PC-3 (cell line): ENCODE data around the gene CSF2. TPM values are rescaled to one million over a fixed set of nuclear protein-coding genes. Genes with fewer than 3 reads are reported as not detected.
A peak's percentile ranks its signal among the peaks of the same experiment; 100 is the strongest.

Source experiments
- ATAC-seq: fragments of 200-7000 bp; cut with Tn5 transposase; 2 replicates; pipeline ENCODE4 v1.9.1; 2020; ENCODE audit warnings: mild to moderate bottlenecking, moderate library complexity
- BruUV-seq: library from RNA; stranded (reverse); fragments of 400-500 nt; replicated peaks from 2 replicates; lab custom pipeline; 2021; lab: Mats Ljungman, UMichigan
- CTCF ChIA-PET: fragments of 300-600 bp; sonication (Branson Sonifier 250); formaldehyde crosslinking; loops from one replicate; lab custom pipeline; 2022; ENCODE audit warnings: antibody characterized with exemption; lab: Charles Lee
- POLR2A ChIA-PET: fragments of 300-600 bp; sonication (Branson Sonifier 250); formaldehyde crosslinking; loops from one replicate; lab custom pipeline; 2022; ENCODE audit warnings: antibody characterized with exemption; ENCODE audit not compliant: unreplicated experiment; lab: Charles Lee
- DNase-seq: peaks from one replicate; pipeline ENCODE4 v3.0.0-alpha.2; 2015
- H2AFZ ChIP-seq: fragments of 300-600 bp; sonication (generic); 2 replicates; pipeline ENCODE4 v1.6.0; 2016; ENCODE audit warnings: antibody characterized with exemption, low read length
- H3F3A ChIP-seq: fragments of 300-600 bp; sonication (generic); one replicate; pipeline ENCODE4 v1.6.0; 2017; ENCODE audit warnings: antibody characterized with exemption, low read length, control low read depth, mild to moderate bottlenecking; ENCODE audit not compliant: unreplicated experiment
- H3K27ac ChIP-seq: fragments of 300-600 bp; sonication (generic); 2 replicates; pipeline ENCODE4 v1.5.1; 2016; ENCODE audit warnings: mild to moderate bottlenecking, low read length
- H3K27me3 ChIP-seq: fragments of 300-600 bp; sonication (generic); 2 replicates; pipeline ENCODE4 v1.6.1; 2016; ENCODE audit warnings: low read length, mixed read lengths
- H3K36me3 ChIP-seq: fragments of 300-600 bp; sonication (generic); 2 replicates; pipeline ENCODE4 v1.6.1; 2016; ENCODE audit warnings: low read depth, mixed run types, low read length, mixed read lengths
- H3K4me1 ChIP-seq: fragments of 300-600 bp; sonication (generic); 2 replicates; pipeline ENCODE4 v1.5.1; 2016; ENCODE audit warnings: low read length; ENCODE audit not compliant: insufficient read depth
- H3K4me2 ChIP-seq: fragments of 300-600 bp; sonication (generic); 2 replicates; pipeline ENCODE4 v1.6.0; 2016; ENCODE audit warnings: low read length
- H3K4me3 ChIP-seq: fragments of 300-600 bp; sonication (generic); 2 replicates; pipeline ENCODE4 v1.5.1; 2016; ENCODE audit warnings: mild to moderate bottlenecking, low read length, mixed read lengths
- H3K79me2 ChIP-seq: fragments of 300-600 bp; sonication (generic); 2 replicates; pipeline ENCODE4 v1.6.1; 2017; ENCODE audit warnings: low read length, mixed read lengths
- H3K9ac ChIP-seq: fragments of 300-600 bp; sonication (generic); 2 replicates; pipeline ENCODE4 v1.6.0; 2016; ENCODE audit warnings: mild to moderate bottlenecking, low read length
- H3K9me2 ChIP-seq: fragments of 300-600 bp; sonication (generic); replicated peaks from 2 replicates; pipeline ENCODE4 v1.6.1; 2016; ENCODE audit warnings: mixed run types, low read length, mixed read lengths
- H3K9me3 ChIP-seq: fragments of 300-600 bp; sonication (generic); 2 replicates; pipeline ENCODE4 v1.6.1; 2016; ENCODE audit warnings: low read length, mixed read lengths
- H4K20me1 ChIP-seq: fragments of 300-600 bp; sonication (generic); 2 replicates; pipeline ENCODE4 v1.6.1; 2016; ENCODE audit warnings: low read length, mixed read lengths
- CTCF ChIP-seq: fragments of 300-600 bp; sonication (generic); conservative IDR thresholded peaks from 2 replicates; pipeline ENCODE4 v1.5.1; 2017; ENCODE audit warnings: antibody characterized with exemption, low read depth, mild to moderate bottlenecking, low read length
- EZH2 ChIP-seq: fragments of 300-600 bp; sonication (generic); IDR thresholded peaks from one replicate; pipeline ENCODE4 v1.6.1; 2017; ENCODE audit warnings: antibody characterized with exemption, mild to moderate bottlenecking, low read length; ENCODE audit not compliant: unreplicated experiment
- EZH2phosphoT487 ChIP-seq: fragments of 300-600 bp; sonication (generic); IDR thresholded peaks from 2 replicates; pipeline ENCODE4 v1.6.1; 2018; ENCODE audit warnings: mild to moderate bottlenecking, antibody characterized with exemption, low read length, borderline replicate concordance
- intact Hi-C: fragments of 100-400 bp; cut with micrococcal nuclease; formaldehyde crosslinking; loops from 2 replicates; pipeline ENCODE4 v1.9.0; 2023
- total RNA-seq: library from RNA; depleted of rRNA; stranded (reverse); fragments of >200 nt; gene quantifications from 2 replicates; pipeline ENCODE4 v1.2.3, GENCODE V29; 2014

Gene CSF2
- total RNA-seq, 1 experiment from 2014 or later: 93.6 TPM

GRCh38 chr5:132089363-132089762 lies 15.8 kb downstream of the CSF2 start:
- Histone ChIP-seq H3K4me2 (no peak overlapping the region), H3K79me2 (no peaks in the 10 kb centered on the region), H3F3A (no peaks in the 10 kb centered on the region), H3K36me3 (no peaks in the 10 kb centered on the region), H2AFZ (no peak overlapping the region), H3K9ac (no peak overlapping the region), H3K4me1 (peaks cover 50% of the 10 kb centered on the region), H3K4me3 (no peak overlapping the region), H3K27ac (peak overlapping the region; percentile 79), H3K27me3 (no peaks in the 10 kb centered on the region), H3K9me2 (no peaks in the 10 kb centered on the region), H4K20me1 (no peaks in the 10 kb centered on the region), H3K9me3 (no peaks in the 10 kb centered on the region)
- no peak for TF ChIP-seq CTCF
- TF ChIP-seq EZH2phosphoT487: no peak
- TF ChIP-seq EZH2: no peak
- intact Hi-C loops: no loop called here
- BruUV-seq: no TSS peak
- POLR2A ChIA-PET: no interaction called here
- DNase-seq (no peak), ATAC-seq (no peak)
- CTCF ChIA-PET: no interaction called here

GRCh38 chr5:132090107-132090506 lies 16.5 kb downstream of the CSF2 start:
- intact Hi-C loops: no loop called here
- H3K4me2 ChIP-seq: 0 out of 2 replicates have a peak overlapping the region, but pooled peaks have one; percentile 20
- ATAC-seq (peak; percentile 17; the same call in 1 of the 2 replicates), DNase-seq (peak; percentile 89)
- H3K27ac ChIP-seq: peak overlapping the region; percentile 79
- no peak overlapping the region for H2AFZ ChIP-seq
- no peaks in the 10 kb centered on the region for H3F3A ChIP-seq
- BruUV-seq: no TSS peak
- no peaks in the 10 kb centered on the region for H3K27me3 ChIP-seq
- TF ChIP-seq EZH2 (no peak), EZH2phosphoT487 (no peak), CTCF (no peak)
- peaks cover 54% of the 10 kb centered on the region for H3K4me1 ChIP-seq
- CTCF ChIA-PET: no interaction called here
- H3K9me2 ChIP-seq: no peaks in the 10 kb centered on the region
- POLR2A ChIA-PET: no interaction called here
- H3K9ac ChIP-seq: peak overlapping the region; percentile 23; the same call in 1 of the 2 replicates
- H3K79me2 ChIP-seq: no peaks in the 10 kb centered on the region
- no peaks in the 10 kb centered on the region for H3K36me3 ChIP-seq
- no peaks in the 10 kb centered on the region for H4K20me1 ChIP-seq
- H3K9me3 ChIP-seq: no peaks in the 10 kb centered on the region
- H3K4me3 ChIP-seq: no peak overlapping the region

- Histone ChIP-seq H3K9me2 (no peaks in the 10 kb centered on the region), H3K4me3 (no peak overlapping the region), H3K9ac (peak overlapping the region; percentile 75; the same call in 1 of the 2 replicates), H3K79me2 (no peaks in the 10 kb centered on the region), H3K36me3 (no peaks in the 10 kb centered on the region), H3K27ac (peak overlapping the region; percentile 93), H3K4me1 (peaks cover 45% of the 10 kb centered on the region), H4K20me1 (no peaks in the 10 kb centered on the region), H2AFZ (no peak overlapping the region), H3K4me2 (peak overlapping the region; percentile 60; the same call in 1 of the 2 replicates), H3F3A (no peaks in the 10 kb centered on the region), H3K9me3 (no peaks in the 10 kb centered on the region), H3K27me3 (no peaks in the 10 kb centered on the region)
- TF ChIP-seq CTCF: no peak
- no peak for TF ChIP-seq EZH2
- TF ChIP-seq EZH2phosphoT487: no peak
- ChIA-PET CTCF (no interaction called here), POLR2A (interaction anchor here (0.6 kb wide), 1 partner anchor 134 kb away, joined by 5 read pairs; the partner anchor contains the start of gene P4HA2)
- intact Hi-C loops: no loop called here
- no TSS peak for BruUV-seq
- ATAC-seq (no peak), DNase-seq (no peak)
These were observed 19.7 kb downstream of the CSF2 start for GRCh38 chr5:132093271-132093670.
